ENCODE measurements around the gene ANKRD61.
"Not testable (repeated sequence)": the region's sequence is repeated elsewhere in the genome, so short reads cannot be mapped to it uniquely, and the experiment has no call there.

ANKRD61 gene

GRCh38 chr7:6031567-6031966 is 391 bp downstream of the ANKRD61 start:
- no peak for DNase-seq (ENCODE audit: low read depth in 2 of 2)

GRCh38 chr7:6032167-6032566 is 991 bp downstream of the ANKRD61 start:
- DNase-seq (ENCODE audit: low read depth in 2 of 2): no peak

GRCh38 chr7:6032641-6033040 is 1.5 kb downstream of the ANKRD61 start:
- DNase-seq (ENCODE audit: low read depth in 2 of 2): no peak

GRCh38 chr7:6035165-6035564 is 4.0 kb downstream of the ANKRD61 start:
- DNase-seq (ENCODE audit: low read depth in 2 of 2): no peak

- DNase-seq (ENCODE audit: low read depth in 2 of 2): no peak
These were observed 4.5 kb downstream of the ANKRD61 start for GRCh38 chr7:6035686-6036085.

GRCh38 chr7:6049780-6050179 is 18.6 kb downstream of the ANKRD61 start:
- DNase-seq (ENCODE audit: low read depth in 2 of 2): no peak

- not testable (repeated sequence) for DNase-seq (ENCODE audit: low read depth in 2 of 2)
These were observed 20.0 kb downstream of the ANKRD61 start for GRCh38 chr7:6051185-6051584.

GRCh38 chr7:6056616-6057015 is 25.4 kb downstream of the ANKRD61 start:
- no peak for DNase-seq (ENCODE audit: low read depth in 2 of 2)

GRCh38 chr7:6057316-6058129 is 26.3 kb downstream of the ANKRD61 start:
- no peak for DNase-seq (ENCODE audit: low read depth in 2 of 2)

- not testable (repeated sequence) for DNase-seq (ENCODE audit: low read depth in 2 of 2)
These were observed 28.8 kb downstream of the ANKRD61 start for GRCh38 chr7:6059941-6060340.

- no peak for DNase-seq (ENCODE audit: low read depth in 2 of 2)
These were observed 40.2 kb downstream of the ANKRD61 start for GRCh38 chr7:6071406-6071805.

- no peak for DNase-seq (ENCODE audit: low read depth in 2 of 2)
These were observed 43.6 kb downstream of the ANKRD61 start for GRCh38 chr7:6074612-6075380.

GRCh38 chr7:6078548-6078947 is 47.4 kb downstream of the ANKRD61 start:
- no peak for DNase-seq (ENCODE audit: low read depth in 2 of 2)

GRCh38 chr7:6083047-6083446 is 51.9 kb downstream of the ANKRD61 start:
- not testable (repeated sequence) for DNase-seq (ENCODE audit: low read depth in 2 of 2)
